ENCODE results near the gene AGBL3. TPM values are rescaled to one million over a fixed set of nuclear protein-coding genes. Genes with fewer than 3 reads are reported as not detected.
"Not testable (repeated sequence)": the region's sequence is repeated elsewhere in the genome, so short reads cannot be mapped to it uniquely, and the experiment has no call there.

AGBL3 gene
- total RNA-seq, 3 donors from 2014 or later (not counting 1 experiment from before 2014, with no cell fraction given) = 0.99 to 2.3 (median 1.4) TPM

- no peaks in the 10 kb centered on the region for H3K36me3 ChIP-seq (ENCODE audit: control insufficient read depth, insufficient read depth, low read length)
- intact Hi-C loops (cut with micrococcal nuclease) = no loop called here
- Mint-ChIP-seq H3K4me1 (no peaks in the 10 kb centered on the region), H3K36me3 (no peaks in the 10 kb centered on the region), H3K27ac (no peak overlapping the region), H3K4me3 (no peak overlapping the region), H3K27me3 (ENCODE audit: low read depth in 2 of 2) (peaks cover 8 to 22% of the 10 kb centered on the region in 2 donors), H3K9me3 (no peaks in the 10 kb centered on the region)
- H3K4me3 ChIP-seq (ENCODE audit: low read length) = no peak overlapping the region
- H3K27ac ChIP-seq (ENCODE audit: low read length) = no peak overlapping the region
- WGBS (ENCODE audit: insufficient coverage) = 90% methylated on average over 2 of the region's 3 CpGs
- ATAC-seq = no peak
- DNase-seq = no peak
- H3K9me3 ChIP-seq (ENCODE audit: control insufficient read depth, insufficient read depth, low read length) = no peaks in the 10 kb centered on the region
- TF ChIP-seq, protein P1, sequence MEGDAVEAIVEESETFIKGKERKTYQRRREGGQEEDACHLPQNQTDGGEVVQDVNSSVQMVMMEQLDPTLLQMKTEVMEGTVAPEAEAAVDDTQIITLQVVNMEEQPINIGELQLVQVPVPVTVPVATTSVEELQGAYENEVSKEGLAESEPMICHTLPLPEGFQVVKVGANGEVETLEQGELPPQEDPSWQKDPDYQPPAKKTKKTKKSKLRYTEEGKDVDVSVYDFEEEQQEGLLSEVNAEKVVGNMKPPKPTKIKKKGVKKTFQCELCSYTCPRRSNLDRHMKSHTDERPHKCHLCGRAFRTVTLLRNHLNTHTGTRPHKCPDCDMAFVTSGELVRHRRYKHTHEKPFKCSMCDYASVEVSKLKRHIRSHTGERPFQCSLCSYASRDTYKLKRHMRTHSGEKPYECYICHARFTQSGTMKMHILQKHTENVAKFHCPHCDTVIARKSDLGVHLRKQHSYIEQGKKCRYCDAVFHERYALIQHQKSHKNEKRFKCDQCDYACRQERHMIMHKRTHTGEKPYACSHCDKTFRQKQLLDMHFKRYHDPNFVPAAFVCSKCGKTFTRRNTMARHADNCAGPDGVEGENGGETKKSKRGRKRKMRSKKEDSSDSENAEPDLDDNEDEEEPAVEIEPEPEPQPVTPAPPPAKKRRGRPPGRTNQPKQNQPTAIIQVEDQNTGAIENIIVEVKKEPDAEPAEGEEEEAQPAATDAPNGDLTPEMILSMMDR (IDR thresholded peaks at IDR 0.05) = no peak
- H3K4me1 ChIP-seq (ENCODE audit: control insufficient read depth, insufficient read depth, low read length) = no peaks in the 10 kb centered on the region
- no peaks in the 10 kb centered on the region for H3K27me3 ChIP-seq (ENCODE audit: control insufficient read depth, insufficient read depth, low read length)
Measured at GRCh38 chr7:134966691-134967090, 19.6 kb upstream of the AGBL3 start.

- ATAC-seq = no peak
- Mint-ChIP-seq H3K4me1 (no peaks in the 10 kb centered on the region), H3K9me3 (no peaks in the 10 kb centered on the region), H3K36me3 (no peaks in the 10 kb centered on the region), H3K27ac (no peak overlapping the region), H3K4me3 (no peak overlapping the region), H3K27me3 (ENCODE audit: low read depth in 2 of 2) (peaks cover 8 to 32% of the 10 kb centered on the region in 2 donors)
- no peaks in the 10 kb centered on the region for H3K27me3 ChIP-seq (ENCODE audit: control insufficient read depth, insufficient read depth, low read length)
- H3K4me1 ChIP-seq (ENCODE audit: control insufficient read depth, insufficient read depth, low read length) = no peaks in the 10 kb centered on the region
- no peak for DNase-seq
- TF ChIP-seq, protein P1 (IDR thresholded peaks at IDR 0.05) = no peak
- intact Hi-C loops (cut with micrococcal nuclease) = no loop called here
- no peak overlapping the region for H3K4me3 ChIP-seq (ENCODE audit: low read length)
- H3K27ac ChIP-seq (ENCODE audit: low read length) = no peak overlapping the region
- WGBS (ENCODE audit: insufficient coverage) = 100% methylated on average over 1 of the region's 4 CpGs
- no peaks in the 10 kb centered on the region for H3K9me3 ChIP-seq (ENCODE audit: control insufficient read depth, insufficient read depth, low read length)
- H3K36me3 ChIP-seq (ENCODE audit: control insufficient read depth, insufficient read depth, low read length) = no peaks in the 10 kb centered on the region
Measured at GRCh38 chr7:134968110-134968509, 18.2 kb upstream of the AGBL3 start.

DNA sequence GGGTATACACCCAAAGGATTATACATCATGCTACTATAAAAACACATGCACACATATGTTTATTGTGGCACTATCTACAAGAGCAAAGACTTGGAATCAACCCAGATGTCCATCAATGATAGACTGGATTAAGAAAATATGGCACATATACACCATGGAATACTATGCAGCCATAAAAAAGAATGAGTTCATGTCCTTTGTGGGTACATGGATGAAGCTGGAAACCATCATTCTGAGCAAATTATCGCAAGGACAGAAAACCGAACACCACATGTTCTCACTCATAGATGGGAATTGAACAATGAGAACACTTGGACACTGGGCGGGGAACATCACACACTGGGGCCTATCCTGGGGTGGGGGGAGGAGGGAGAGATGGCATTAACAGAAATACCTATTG lies 4.7 kb upstream of the AGBL3 start:
- 96% methylated on average over 3 of the region's 3 CpGs for WGBS (ENCODE audit: insufficient coverage)
- H3K9me3 ChIP-seq (ENCODE audit: control insufficient read depth, insufficient read depth, low read length); DNase-seq; H3K4me3 ChIP-seq (ENCODE audit: low read length); H3K4me3 Mint-ChIP-seq; H3K9me3 Mint-ChIP-seq; H3K36me3 Mint-ChIP-seq; H3K27me3 ChIP-seq (ENCODE audit: control insufficient read depth, insufficient read depth, low read length); H3K4me1 ChIP-seq (ENCODE audit: control insufficient read depth, insufficient read depth, low read length); ATAC-seq; H3K36me3 ChIP-seq (ENCODE audit: control insufficient read depth, insufficient read depth, low read length); H3K27ac Mint-ChIP-seq; H3K27ac ChIP-seq (ENCODE audit: low read length): not testable (repeated sequence)
- Mint-ChIP-seq H3K4me1 (peaks cover 10 to 11% of the 10 kb centered on the region in 2 donors), H3K27me3 (ENCODE audit: low read depth in 2 of 2) (peaks cover 23 to 43% of the 10 kb centered on the region in 2 donors)
- intact Hi-C loops (cut with micrococcal nuclease) = loop anchor here (10.0 kb wide), 1 partner anchor 337 kb away; the partner anchor contains the start of gene BPGM

- no peaks in the 10 kb centered on the region for H3K36me3 ChIP-seq (ENCODE audit: control insufficient read depth, insufficient read depth, low read length)
- no peaks in the 10 kb centered on the region for H3K9me3 ChIP-seq (ENCODE audit: control insufficient read depth, insufficient read depth, low read length)
- TF ChIP-seq, protein P1 (IDR thresholded peaks at IDR 0.05) = no peak
- peak overlapping the region; percentile 73 for H3K27ac ChIP-seq (ENCODE audit: low read length)
- intact Hi-C loops (cut with micrococcal nuclease) = loop anchor here (1.0 to 10.0 kb wide), 3 partner anchors 163 to 341 kb away; partner anchors contain the start of genes BPGM, CYREN and TMEM140
- DNase-seq (no peak), ATAC-seq (peak; percentile 53 to 64 (median 62))
- Mint-ChIP-seq H3K4me1 (peaks cover 19 to 28% of the 10 kb centered on the region in 2 donors), H3K27ac (peak overlapping the region; percentile 96 to 99), H3K4me3 (peak overlapping the region; percentile 98), H3K36me3 (no peaks in the 10 kb centered on the region), H3K9me3 (no peaks in the 10 kb centered on the region), H3K27me3 (ENCODE audit: low read depth in 2 of 2) (peaks cover 0 to 4% of the 10 kb centered on the region in 2 donors)
- no peaks in the 10 kb centered on the region for H3K27me3 ChIP-seq (ENCODE audit: control insufficient read depth, insufficient read depth, low read length)
- H3K4me1 ChIP-seq (ENCODE audit: control insufficient read depth, insufficient read depth, low read length) = no peaks in the 10 kb centered on the region
- 46% methylated on average over 7 of the region's 8 CpGs for WGBS (ENCODE audit: insufficient coverage)
- H3K4me3 ChIP-seq (ENCODE audit: low read length) = peak overlapping the region; percentile 75
Measured at GRCh38 chr7:134985894-134986362, 380 bp upstream of the AGBL3 start.

All from natural killer cell (primary cell).